ENCODE measurements around the gene ZBED4. TPM values are rescaled to one million over a fixed set of nuclear protein-coding genes. Genes with fewer than 3 reads are reported as not detected.

The ZBED4 gene
- polyA plus RNA-seq, 1 experiment: 6.3 TPM

DNA sequence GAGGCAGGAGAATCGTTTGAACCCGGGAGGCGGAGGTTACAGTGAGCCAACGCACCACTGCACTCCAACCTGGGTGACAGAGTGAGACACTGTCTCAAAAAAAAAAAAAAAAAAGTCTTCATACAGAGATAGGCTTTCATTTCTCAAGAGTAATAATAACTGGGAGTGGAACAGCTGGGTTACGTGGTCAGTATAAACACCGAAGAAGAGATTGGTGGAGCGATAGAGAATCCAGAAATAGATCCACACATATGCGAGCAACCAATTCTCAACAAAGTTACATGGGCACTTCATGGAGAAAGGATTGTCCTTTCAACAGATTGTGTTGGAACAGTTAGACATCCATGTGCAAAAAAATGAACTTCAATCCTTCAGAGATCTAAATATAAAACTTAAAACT is 24.6 kb downstream of the ZBED4 start:
- Histone ChIP-seq H3K27me3 (ENCODE audit: control insufficient read depth, insufficient read depth, low read length) (no peaks in the 10 kb centered on the region), H3K27ac (ENCODE audit: low read depth, low read length) (no peak overlapping the region), H3K9me3 (ENCODE audit: control insufficient read depth, insufficient read depth, low read length) (peaks cover 13% of the 10 kb centered on the region), H3K4me3 (ENCODE audit: low read depth, low read length) (no peak overlapping the region)
- no peak for DNase-seq (ENCODE audit: low read depth, low spot score)
- TF ChIP-seq CTCF (IDR thresholded peaks at IDR 0.05; ENCODE audit: low read depth, low read length): no peak
- ChIA-PET CTCF (no interaction called here), POLR2A (no interaction called here)

- H3K4me3 ChIP-seq (ENCODE audit: low read depth, low read length): no peak overlapping the region
- H3K27ac ChIP-seq (ENCODE audit: low read depth, low read length): no peak overlapping the region
- CTCF ChIA-PET: no interaction called here
- peaks cover 24% of the 10 kb centered on the region for H3K9me3 ChIP-seq (ENCODE audit: control insufficient read depth, insufficient read depth, low read length)
- DNase-seq (ENCODE audit: low read depth, low spot score): no peak
- POLR2A ChIA-PET: no interaction called here
- H3K27me3 ChIP-seq (ENCODE audit: control insufficient read depth, insufficient read depth, low read length): no peaks in the 10 kb centered on the region
- TF ChIP-seq CTCF (IDR thresholded peaks at IDR 0.05; ENCODE audit: low read depth, low read length): no peak
These were observed 26.2 kb downstream of the ZBED4 start for GRCh38 chr22:49879871-49880270.

DNA sequence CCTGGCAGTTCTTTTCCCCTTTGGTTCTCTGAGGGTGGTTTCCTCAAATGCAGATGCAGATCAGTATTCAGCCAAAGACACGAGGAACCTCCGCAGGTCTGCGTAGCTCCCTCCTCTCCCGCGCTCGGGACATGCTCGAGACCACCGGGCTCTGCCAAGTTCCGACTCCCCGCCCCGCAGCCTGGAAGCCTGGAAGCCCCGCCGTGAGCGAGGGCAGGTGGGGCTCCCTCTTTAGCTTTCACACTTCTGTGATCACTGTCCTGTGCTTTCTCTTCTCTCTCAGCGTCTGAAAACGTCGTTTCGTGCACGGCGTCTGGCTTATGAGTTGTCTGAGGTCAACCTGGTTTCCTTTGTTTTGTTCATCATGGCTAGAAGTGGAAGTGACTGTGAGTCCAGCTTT is 26.6 kb downstream of the ZBED4 start:
- POLR2A ChIA-PET: no interaction called here

GRCh38 chr22:49881856-49882255 is 28.2 kb downstream of the ZBED4 start:
- no peak for TF ChIP-seq CTCF (IDR thresholded peaks at IDR 0.05; ENCODE audit: low read depth, low read length)
- Histone ChIP-seq H3K27me3 (ENCODE audit: control insufficient read depth, insufficient read depth, low read length) (no peaks in the 10 kb centered on the region), H3K4me3 (ENCODE audit: low read depth, low read length) (no peak overlapping the region), H3K27ac (ENCODE audit: low read depth, low read length) (no peak overlapping the region), H3K9me3 (ENCODE audit: control insufficient read depth, insufficient read depth, low read length) (peaks cover 44% of the 10 kb centered on the region)
- no peak for DNase-seq (ENCODE audit: low read depth, low spot score)
- CTCF ChIA-PET: no interaction called here
- POLR2A ChIA-PET: no interaction called here

More for the DNA sequence above, 26.6 kb downstream of the ZBED4 start:
- H3K4me3 ChIP-seq (ENCODE audit: low read depth, low read length): no peak overlapping the region
- no peaks in the 10 kb centered on the region for H3K27me3 ChIP-seq (ENCODE audit: control insufficient read depth, insufficient read depth, low read length)
- TF ChIP-seq CTCF (IDR thresholded peaks at IDR 0.05; ENCODE audit: low read depth, low read length): no peak
- CTCF ChIA-PET: no interaction called here
- H3K27ac ChIP-seq (ENCODE audit: low read depth, low read length): no peak overlapping the region
- peaks cover 28% of the 10 kb centered on the region for H3K9me3 ChIP-seq (ENCODE audit: control insufficient read depth, insufficient read depth, low read length)
- DNase-seq (ENCODE audit: low read depth, low spot score): no peak

GRCh38 chr22:49882519-49883293 is 29.1 kb downstream of the ZBED4 start:
- no peak for TF ChIP-seq CTCF (IDR thresholded peaks at IDR 0.05; ENCODE audit: low read depth, low read length)
- ChIA-PET POLR2A (interaction anchor here (1.0 kb wide), 1 partner anchor 27 kb away, joined by 4 read pairs; no protein-coding TSS in a partner anchor), CTCF (no interaction called here)

More at GRCh38 chr22:49882519-49883293, 29.1 kb downstream of the ZBED4 start:
- DNase-seq (ENCODE audit: low read depth, low spot score): no peak
- Histone ChIP-seq H3K9me3 (ENCODE audit: control insufficient read depth, insufficient read depth, low read length) (peaks cover 45% of the 10 kb centered on the region), H3K27ac (ENCODE audit: low read depth, low read length) (peak overlapping the region; percentile 22), H3K27me3 (ENCODE audit: control insufficient read depth, insufficient read depth, low read length) (no peaks in the 10 kb centered on the region), H3K4me3 (ENCODE audit: low read depth, low read length) (no peak overlapping the region)

Data from AG04450 (cell line).